Globus pallidus (tissue), 1 donor: ENCODE results near the gene NNAT.
"Not testable (repeated sequence)": the region's sequence is repeated elsewhere in the genome, so short reads cannot be mapped to it uniquely, and the experiment has no call there.

ENCODE experiments used
- DNase-seq: peaks from one replicate; pipeline ENCODE4 v3.0.0-alpha.2; 2015; ENCODE audit warnings: low spot score

NNAT gene

DNA sequence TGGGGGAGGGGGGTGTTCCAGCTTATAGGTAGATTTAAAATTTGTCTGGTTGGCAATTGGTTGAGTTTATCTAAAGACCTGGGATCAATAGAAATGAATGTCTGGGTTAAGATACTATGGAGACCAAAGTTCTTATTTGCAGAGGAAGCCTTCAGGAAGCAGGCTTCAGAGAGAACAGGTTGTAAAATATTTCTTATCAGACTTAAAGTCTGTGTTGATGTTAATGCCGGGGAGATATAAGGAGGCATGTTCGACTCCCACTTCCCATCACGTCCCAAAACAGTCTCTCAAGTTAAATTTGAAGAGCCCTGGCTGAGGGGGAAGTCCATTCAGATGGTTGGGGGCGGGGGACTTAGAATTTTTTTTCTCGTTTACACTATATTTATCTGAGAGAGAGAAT, 19.0 kb downstream of the NNAT start:
- DNase-seq, result no peak

DNA sequence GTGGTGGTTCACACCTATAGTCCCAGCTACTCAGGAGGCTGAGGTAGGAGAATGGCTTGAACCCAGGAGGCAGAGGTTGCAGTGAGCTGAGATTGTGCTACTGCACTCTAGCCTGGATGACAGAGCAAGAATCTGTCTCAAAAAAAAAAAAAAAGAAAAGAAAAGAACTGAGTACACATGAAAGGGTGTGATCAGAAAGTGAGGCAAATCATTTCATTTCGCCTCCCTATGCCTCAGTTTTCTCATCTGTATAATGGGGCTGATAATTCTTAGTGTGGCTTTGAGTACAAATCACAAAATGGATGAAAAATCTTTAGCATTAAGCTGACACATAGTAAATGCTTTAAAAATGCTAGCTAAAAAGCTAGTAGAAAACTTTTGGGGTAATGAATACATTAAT, 19.8 kb downstream of the NNAT start:
- not testable (repeated sequence) for DNase-seq

DNA sequence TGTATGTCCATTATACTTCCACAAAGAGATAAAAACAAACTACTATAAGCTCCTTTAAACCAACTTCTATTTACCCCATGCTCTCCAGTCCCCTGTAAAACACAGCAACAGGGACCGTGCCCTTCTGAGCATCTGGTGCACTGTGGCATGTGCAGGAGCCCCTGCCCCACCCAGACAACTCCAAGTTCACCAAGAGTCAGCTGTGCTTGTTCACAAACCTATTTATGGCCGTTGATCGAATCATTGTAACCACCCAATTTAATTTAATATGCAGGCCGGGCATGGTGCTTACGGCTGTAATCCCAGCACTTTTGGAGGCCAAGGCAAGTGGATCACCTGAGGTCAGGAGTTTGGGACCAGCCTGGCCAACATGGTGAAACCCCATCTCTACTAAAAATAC, 20.3 kb downstream of the NNAT start:
- DNase-seq, result no peak

DNA sequence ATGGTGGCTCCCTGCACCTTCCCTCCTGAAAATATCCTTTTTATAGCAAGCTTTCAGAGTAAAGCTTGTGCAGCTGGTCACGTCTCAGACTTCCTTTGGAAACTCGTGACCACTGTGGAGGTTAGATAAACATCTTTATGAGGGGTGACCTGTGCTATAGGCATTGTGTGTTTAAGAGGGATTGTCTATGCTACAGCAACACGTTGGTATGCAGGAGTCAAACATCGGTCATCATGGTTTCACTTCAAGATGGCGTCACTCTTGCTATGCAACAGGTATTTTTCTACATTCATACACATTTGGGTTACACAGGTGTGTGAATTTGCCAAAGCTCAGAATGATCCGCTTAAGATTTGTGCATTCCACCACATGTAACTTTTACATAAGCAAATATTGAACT, 21.2 kb downstream of the NNAT start:
- no peak for DNase-seq

DNA sequence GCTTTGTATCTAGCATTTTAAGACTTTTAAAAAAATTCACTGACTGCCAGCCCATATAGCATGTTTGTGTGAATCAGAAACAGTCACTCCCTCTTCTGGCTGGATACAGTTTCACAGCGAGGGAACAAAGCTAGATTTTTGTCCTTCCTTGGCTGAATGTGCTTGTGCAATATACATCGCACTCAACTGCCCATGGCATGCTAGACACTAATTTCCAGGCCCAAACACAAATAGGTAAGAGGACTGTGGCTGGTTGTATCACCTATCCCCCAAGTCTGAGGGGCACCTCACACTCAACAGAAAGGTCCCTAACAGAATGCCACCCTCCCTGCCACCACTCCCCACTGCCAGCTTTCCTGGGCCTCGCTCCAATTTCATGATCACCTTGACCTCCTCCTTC, 22.8 kb downstream of the NNAT start:
- DNase-seq, result no peak

DNA sequence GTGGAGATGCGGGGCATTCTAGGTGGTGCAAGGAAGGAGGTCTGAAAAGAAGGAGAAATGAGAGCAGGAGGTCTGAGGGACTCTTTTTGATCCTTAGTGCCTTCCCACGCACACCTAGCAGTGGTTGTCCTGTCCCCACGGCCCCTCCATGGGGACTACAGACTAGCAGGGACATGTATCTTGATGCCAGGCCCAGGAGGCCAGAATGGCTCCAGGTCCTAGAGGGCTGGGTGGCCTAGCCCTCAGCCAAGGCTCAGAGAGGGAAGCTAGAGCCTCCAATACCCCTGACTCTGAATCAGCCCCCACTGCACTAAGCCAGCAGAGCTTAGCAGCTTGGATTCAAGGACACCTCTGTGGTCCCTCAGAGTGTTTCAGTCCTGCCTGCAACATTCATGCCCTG, 23.3 kb downstream of the NNAT start:
- no peak for DNase-seq

DNA sequence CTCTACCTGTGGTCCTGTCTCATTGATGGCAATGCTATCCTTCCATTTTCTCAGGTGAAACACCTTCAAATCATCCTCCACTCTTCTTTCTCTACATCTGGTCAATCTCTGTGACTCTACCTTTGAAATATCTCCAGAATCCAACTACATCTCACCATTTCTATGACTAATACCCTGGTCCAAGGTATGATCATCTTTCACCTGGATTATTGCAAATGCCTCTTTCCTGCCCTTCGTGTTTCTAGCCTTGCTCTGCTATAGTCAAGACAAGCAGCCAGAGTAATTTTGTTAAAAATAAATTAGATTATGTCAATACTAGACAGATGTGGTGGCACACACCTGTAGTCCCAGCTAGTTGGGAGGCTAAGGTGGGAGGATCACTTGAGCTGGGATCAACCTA, 24.5 kb downstream of the NNAT start:
- no peak for DNase-seq

DNA sequence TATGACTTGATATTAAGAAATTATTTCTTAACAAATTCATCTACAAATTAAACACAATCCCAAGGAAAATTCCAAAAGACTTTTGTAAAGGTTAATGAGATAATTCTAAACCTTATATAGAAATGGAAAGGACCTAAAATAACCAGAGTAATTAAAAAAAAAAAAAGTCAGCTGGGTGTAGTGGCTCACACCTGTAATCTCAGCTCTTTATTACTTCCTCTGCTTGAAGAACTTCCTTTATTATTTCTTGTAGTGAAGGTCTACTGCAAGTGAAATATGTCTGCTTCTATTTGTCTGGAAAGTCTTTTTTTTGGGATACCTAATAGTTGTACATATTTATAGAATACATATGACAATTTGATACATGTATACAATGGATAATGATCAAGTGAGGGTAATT, 26.9 kb downstream of the NNAT start:
- DNase-seq, result no peak

DNA sequence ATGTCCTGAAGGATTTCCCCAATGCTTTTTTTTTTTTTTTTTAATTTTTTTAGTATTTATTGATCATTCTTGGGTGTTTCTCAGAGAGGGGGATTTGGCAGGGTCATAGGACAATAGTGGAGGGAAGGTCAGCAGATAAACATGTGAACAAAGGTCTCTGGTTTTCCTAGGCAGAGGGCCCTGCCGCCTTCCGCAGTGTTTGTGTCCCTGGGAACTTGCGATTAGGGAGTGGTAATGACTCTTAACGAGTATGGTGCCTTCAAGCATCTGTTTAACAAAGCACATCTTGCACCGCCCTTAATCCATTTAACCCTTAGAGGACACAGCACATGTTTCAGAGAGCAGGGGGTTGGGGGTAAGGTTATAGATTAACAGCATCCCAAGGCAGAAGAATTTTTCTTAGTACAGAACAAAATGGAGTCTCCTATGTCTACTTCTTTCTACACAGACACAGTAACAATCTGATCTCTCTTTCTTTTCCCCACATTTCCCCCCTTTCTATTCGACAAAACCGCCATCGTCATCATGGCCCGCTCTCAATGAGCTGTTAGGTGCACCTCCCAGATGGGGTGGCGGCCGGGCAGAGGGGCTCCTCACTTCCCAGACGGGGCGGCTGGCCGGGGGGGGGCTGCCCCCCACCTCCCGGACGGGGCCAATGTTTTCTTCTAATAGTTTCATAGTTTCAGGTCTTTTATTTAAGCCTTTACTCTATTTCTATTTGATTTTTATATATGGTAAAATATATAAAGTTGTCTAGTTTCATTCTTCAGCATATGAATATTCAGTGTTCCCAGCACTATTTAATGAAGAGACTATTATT, 29.3 kb downstream of the NNAT start:
- DNase-seq, result not testable (repeated sequence)

DNA sequence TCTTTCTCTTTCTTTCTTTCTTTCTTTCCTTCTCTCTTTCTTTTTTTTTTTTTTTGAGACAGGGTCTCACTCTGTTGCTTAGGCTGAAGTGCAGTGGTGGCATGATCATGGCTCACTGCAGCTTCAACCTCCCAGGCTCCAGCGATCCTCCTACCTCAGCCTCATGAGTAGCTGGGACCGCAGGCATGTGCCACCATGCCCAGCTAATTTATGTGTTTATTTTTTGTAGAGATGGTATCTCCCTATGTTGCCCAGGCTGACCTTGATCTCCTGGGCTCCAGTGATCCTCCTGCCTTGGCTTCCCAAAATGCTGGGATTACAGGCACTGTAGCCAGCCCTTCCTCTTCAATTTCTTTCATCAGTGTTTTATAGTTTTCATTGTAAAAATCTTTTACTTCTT, 30.6 kb downstream of the NNAT start:
- not testable (repeated sequence) for DNase-seq

DNA sequence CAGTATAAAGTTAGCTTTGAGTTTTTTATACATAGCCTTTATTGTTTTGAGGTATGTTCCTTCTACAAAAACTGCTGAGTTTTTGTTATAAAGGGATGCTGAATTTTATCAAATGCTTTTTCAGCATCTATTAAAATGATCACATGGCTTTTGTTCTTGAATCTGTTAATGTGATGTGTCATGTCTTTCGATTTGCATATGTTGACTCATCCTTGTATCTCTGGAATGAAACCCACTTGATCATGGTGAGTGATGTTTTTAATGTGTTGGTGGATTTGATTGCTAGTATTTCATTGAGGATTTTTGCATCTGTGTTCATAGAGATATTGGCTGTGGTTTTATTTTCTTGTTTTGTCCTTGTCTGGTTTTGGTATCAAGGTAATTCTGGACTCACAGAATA, 31.4 kb downstream of the NNAT start:
- DNase-seq, result no peak

DNA sequence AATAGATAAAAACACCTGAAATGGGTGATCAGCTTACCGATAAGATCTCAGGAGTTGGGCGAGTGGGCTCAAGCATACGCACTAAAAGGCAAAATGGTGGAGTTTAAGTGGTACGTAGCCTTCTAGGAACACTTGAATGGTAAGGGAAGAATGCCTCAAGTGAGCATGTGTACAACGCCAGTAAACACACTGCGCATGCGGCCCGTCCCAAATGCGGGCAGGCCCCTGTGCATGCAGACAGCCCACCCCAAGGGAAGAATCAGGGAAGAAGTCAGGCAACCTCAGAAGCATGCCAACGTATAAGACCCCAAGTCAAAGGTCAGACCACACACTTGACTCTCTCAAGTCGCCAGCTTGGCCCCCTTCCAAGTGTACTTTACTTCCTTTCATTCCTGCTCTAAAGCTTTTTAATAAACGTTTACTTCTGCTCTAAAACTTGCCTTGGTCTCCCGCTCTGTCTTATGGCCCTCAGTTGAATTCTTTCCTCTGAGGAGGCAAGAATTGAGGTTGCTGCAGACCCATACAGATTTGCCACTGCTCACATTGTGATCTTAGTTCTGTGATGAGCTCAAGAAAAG, 33.8 kb downstream of the NNAT start:
- not testable (repeated sequence) for DNase-seq

DNA sequence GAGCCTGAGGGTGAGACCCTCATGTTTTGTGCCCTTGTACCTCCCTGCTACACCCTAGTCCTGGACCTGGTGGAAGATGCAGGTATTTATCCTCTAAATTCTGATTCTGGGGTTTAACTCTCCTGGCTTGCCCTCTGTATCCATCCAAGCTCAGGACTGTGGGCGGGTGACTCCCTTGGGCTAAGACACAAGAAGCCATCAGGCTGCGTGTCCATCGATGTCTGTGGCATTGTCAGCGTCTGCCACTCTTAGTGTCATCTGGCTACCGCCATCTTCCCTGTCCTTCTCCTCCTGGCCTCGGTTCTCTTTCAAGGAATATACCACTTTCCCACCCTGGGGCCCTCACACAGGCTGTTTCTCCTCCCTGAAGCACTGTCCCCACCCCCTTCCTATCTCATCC, 35.5 kb downstream of the NNAT start:
- no peak for DNase-seq

DNA sequence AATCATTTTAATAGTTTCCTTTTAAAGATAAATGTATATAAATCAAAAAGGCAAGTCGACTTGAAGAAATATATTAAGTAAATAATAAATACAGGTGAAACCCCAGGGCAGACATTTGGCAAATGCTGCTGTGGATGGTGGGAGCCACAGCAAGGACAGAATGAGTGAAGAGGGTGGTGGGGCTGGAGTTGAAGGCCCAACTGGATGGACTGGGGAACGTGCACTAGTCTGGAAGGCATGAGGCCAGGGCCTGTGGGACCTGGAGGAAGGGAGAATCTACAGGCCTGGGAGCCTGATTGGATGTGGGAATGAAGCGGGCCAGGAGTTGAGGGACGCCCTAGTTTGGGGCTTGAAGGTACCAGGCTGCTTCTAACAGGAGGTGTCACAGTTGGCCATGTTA, 37.3 kb downstream of the NNAT start:
- no peak for DNase-seq

DNA sequence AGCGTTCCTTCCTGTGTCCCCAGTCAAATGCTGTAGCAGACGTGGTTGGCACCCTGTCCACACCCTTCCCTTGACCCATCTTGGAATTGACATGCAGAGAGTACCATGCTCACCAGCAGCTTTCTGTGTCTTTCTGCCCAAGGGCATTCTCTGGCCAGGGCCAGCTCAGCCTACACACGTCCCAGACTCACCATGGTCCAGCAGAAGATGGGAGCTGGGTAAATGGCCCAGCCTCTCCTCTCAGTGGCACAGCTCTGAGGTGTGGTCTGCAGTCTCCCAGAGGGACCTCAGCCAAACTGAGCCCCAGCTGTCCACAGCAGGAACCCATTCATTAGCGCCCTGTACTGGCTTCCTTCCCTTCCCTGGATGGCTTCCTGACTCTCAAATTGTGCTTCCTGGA, 37.7 kb downstream of the NNAT start:
- no peak for DNase-seq

DNA sequence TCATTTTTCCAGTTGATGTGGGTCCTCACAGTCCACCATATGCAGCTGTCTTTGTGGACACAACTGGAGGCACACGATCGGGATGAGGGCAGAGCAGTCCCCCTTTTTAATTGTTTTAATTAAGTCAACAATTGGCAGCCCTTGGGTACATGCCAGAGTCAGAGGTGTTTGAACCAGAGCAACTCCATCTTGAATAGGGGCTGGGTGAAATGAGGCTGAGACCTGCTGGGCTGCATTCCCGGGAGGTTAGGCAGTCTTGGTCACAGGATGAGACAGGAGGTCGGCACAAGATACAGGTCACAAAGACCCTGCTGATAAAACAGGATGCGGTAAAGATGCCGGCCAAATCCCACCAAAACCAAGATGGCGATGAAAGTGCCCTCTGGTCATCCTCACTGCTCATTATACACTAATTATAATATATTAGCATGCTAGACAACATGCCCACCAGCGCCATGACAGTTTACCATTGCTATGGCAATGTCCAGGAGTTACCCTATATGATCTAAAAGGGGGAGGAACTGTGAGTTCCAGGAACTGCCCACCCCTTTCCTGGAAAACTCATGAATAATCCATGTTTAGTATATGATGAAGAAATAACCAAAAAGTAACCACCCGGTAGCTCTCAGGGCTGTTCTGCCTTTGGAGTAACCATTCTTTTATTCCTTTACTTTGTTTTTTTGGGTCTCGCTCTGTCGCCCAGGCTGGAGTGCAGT, 38.4 kb downstream of the NNAT start:
- DNase-seq, result no peak

DNA sequence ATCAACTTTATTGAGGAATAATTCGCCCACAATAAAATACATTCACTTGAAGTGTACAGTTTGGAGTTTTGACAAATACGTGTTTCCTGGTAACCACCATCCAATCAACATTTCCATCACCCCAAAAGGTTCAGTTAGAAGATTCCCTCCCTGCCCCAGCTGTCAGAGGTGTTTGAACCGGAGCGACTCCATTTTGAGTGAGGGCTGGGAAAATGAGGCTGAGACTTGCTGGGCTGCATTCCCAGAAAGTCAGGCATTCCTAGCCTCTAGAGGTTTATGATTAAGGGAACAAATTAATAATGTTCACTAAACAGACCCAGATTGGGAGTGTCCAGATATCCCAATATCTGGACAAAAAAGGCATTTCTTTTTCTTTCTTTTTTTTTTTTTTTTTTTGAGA, 39.6 kb downstream of the NNAT start:
- no peak for DNase-seq

DNA sequence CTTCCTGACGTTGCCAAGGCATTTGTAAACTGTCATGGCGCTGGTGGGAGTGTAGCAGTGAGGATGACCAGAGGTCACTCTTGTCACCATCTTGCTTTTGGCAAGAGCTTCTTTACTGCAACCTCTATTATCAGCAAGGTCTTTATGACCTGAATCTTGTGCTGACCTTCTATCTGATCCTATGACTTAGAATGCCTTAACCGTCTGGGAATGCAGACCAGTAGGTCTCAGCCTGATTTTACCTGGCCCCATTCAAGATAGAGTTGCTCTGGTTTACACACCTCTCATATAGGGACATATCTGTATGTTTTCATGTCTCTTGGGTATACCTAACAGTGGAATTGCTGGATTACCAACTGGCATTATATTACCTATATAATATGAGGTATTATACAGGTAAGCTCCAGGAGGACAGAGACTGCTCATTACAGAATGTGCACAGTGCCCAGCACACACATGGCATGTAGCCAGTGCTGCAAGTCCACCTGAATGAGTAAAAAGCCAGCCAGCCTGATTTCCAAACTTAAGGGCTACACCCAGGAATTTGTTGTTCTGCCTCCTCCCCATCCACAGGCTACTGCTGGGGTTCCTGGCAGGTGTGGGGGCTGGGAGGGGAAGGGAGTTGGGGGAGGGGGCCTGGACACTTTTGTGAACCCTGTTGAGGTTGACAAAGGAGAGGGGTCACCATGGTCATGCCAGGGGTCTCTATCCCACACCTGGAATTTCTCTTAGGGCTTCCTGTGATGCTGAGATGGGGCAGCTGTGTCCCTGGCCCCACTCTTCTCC, 41.8 kb downstream of the NNAT start:
- DNase-seq, result no peak

DNA sequence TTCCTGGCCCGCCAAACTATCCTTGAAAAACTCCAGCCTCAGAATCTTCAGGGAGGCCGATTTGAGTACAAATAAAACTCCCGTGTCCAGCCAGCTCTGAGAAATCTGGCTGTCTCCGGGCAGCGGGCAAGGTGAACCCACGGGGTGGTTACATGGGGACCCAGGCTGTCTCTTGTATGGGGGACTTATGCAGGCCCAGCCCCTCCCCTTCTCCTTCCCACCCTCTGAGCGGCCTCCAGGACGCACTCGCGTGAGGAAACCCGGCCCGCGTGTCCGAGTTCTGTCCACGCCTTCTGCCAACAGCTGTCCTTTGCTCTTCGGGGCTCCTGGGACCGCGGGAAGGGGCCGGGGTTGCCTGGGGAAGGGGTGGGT, 43.0 kb downstream of the NNAT start:
- no peak for DNase-seq

DNA sequence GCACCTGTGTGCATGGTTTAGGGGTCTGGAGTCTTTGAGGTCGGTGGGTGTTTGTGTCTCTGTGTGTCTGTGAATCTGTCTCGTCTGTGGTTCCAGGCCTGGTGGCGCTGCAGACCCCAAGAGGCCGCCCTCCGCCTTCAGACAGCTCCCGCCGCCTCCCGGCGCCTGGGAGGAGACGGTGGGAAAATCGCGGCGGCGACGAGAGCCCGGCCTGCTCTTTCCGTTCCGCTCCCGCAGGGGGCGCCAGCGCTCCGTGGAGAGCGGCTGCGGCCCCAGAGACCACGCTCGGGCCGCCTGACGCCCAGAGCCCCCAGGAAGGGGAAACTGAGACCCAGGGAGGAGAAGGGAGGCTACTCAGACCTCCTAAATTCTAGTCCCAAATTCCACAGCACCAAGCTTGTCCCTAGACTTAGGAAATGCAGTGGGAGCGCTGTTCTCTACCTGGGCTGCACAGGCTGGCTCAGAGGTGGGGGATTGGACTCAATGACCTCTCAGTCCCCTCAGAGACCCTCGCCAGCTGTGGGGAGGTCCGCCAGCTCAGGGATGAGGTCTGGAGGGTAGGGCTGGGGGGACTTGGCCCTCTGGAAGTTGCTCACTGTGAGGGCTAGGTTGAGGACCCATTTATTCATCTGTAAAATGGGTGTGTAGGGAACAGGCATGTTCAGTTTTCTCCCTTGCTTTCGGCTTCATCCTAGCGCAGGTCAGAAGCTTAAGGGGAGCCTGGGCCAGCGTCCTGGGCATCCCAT, 43.5 kb downstream of the NNAT start:
- no peak for DNase-seq

DNA sequence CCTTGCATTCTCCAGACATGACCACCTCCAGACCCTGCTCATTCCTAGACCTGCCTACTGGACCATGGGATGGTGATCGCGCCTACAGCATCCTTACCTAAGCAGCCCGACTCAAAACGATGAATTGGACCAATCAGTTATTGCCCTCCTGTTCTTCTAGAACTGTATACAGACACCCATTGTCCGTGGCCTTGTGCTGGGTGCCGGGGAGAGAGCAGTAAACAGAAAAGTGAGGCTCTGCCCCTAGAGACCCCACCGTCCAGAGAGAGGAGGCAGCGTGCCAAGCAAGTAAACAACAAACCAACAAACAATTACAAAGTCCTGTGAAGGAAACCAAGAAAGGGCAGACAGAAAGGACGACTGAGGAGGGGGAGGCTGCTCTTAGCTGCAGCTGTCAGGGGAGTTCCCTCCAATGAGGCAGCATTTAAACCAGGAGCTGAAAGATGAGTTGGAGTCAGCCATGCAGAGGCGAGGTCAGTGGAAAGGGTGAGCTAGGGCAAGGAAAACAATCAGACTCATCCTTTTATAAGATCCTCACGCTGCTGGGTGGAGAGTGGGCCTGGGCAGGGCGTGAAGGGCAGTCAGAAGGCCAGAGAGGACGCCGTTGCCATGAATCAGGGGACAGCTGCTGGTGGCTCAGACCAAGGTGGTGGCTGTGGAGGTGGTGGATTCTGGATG, 44.2 kb downstream of the NNAT start:
- no peak for DNase-seq
